GM21360 (cell line): ENCODE data around the gene ATAD3A.

ENCODE experiments used
- ATAC-seq: cut with Tn5 transposase; IDR thresholded peaks from one replicate; pipeline ENCODE4 v1.9.1; 2021; ENCODE audit warnings: mild to moderate bottlenecking, moderate library complexity; ENCODE audit not compliant: unreplicated experiment

ATAD3A gene

DNA sequence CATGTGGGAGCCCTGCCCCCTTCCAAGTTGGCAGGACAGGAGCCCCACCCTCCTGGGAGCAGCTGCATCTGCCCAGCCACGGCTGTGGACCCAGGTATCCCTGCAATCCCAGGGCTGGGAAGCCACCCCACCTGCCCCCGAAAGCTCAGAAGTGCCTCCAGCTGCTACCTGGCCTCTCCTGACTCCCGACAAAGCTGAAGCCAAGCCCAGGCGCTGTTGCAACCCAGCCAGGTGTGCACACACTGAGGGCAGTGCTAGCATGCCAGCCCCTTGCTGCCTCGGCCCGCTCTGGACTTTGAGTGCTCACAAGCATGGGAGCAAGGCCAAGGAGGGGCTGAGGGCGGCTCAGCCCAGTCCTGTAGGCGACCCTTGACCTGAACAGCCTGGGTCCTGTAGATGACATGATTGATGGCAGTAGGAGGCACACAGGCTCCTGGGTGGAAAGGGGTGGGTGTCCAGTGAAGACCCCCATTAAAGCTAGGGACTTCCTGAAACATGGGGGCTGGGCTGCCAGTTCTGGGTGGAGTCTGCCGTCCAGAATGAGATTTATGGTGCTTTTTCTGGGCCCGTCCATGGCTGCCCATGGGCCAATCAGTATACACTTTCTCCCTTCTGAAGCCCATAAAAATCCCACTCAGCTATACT, 65.5 kb downstream of the ATAD3A start:
- ATAC-seq, result no peak

- no peak for ATAC-seq
Measured at GRCh38 chr1:1578371-1578940, 66.5 kb downstream of the ATAD3A start.

DNA sequence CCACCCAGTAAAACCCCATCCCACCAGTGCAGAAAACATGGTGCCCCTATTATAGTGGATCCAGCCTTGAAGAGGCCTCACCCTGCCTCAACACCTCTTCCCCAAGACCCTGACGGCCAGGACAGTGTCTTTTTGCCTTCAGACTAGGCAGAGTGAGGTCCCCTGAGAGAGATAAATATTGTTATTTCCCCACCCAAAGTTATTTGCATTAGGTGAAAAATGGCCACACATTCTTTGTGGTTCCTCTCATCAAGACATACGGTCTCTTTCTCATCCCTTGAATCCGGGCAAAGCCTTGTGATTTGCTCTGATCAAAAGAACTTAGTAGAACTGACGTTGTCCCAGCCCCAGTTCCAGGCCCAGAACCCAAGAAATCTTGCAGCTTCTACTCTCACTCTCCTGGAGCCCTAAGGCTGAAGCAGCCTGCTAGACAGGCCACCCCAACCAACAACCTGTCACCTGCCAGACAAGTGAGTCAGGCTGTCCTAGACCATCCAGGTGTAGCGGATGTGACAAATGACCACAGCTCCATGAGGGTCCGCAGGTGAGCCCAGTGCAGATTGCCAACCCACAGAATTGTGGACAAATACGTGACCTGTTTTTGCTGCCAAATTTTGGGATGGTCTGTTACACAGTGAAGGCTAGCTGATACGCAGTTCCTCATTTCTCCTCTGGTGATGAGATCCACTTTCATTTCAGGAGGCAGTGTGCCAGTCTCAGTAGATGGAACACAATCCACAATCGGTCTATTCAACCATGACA, 70.8 kb downstream of the ATAD3A start:
- ATAC-seq, result no peak

GRCh38 chr1:1583347-1584010, 71.5 kb downstream of the ATAD3A start:
- no peak for ATAC-seq
